PC-3 (cell line): ENCODE data around the gene ALKBH5. TPM values are rescaled to one million over a fixed set of nuclear protein-coding genes. Genes with fewer than 3 reads are reported as not detected.
A peak's percentile ranks its signal among the peaks of the same experiment; 100 is the strongest.

Experiments
- ATAC-seq: fragments of 200-7000 bp; cut with Tn5 transposase; 2 replicates; pipeline ENCODE4 v1.9.1; 2020; ENCODE audit warnings: mild to moderate bottlenecking, moderate library complexity
- BruUV-seq: library from RNA; stranded (reverse); fragments of 400-500 nt; replicated peaks from 2 replicates; lab custom pipeline; 2021; lab: Mats Ljungman, UMichigan
- CTCF ChIA-PET: fragments of 300-600 bp; sonication (Branson Sonifier 250); formaldehyde crosslinking; loops from one replicate; lab custom pipeline; 2022; ENCODE audit warnings: antibody characterized with exemption; lab: Charles Lee
- POLR2A ChIA-PET: fragments of 300-600 bp; sonication (Branson Sonifier 250); formaldehyde crosslinking; loops from one replicate; lab custom pipeline; 2022; ENCODE audit warnings: antibody characterized with exemption; ENCODE audit not compliant: unreplicated experiment; lab: Charles Lee
- DNase-seq: peaks from one replicate; pipeline ENCODE4 v3.0.0-alpha.2; 2015
- H2AFZ ChIP-seq: fragments of 300-600 bp; sonication (generic); 2 replicates; pipeline ENCODE4 v1.6.0; 2016; ENCODE audit warnings: antibody characterized with exemption, low read length
- H3F3A ChIP-seq: fragments of 300-600 bp; sonication (generic); one replicate; pipeline ENCODE4 v1.6.0; 2017; ENCODE audit warnings: antibody characterized with exemption, low read length, control low read depth, mild to moderate bottlenecking; ENCODE audit not compliant: unreplicated experiment
- H3K27ac ChIP-seq: fragments of 300-600 bp; sonication (generic); 2 replicates; pipeline ENCODE4 v1.5.1; 2016; ENCODE audit warnings: mild to moderate bottlenecking, low read length
- H3K27me3 ChIP-seq: fragments of 300-600 bp; sonication (generic); 2 replicates; pipeline ENCODE4 v1.6.1; 2016; ENCODE audit warnings: low read length, mixed read lengths
- H3K36me3 ChIP-seq: fragments of 300-600 bp; sonication (generic); 2 replicates; pipeline ENCODE4 v1.6.1; 2016; ENCODE audit warnings: low read depth, mixed run types, low read length, mixed read lengths
- H3K4me1 ChIP-seq: fragments of 300-600 bp; sonication (generic); 2 replicates; pipeline ENCODE4 v1.5.1; 2016; ENCODE audit warnings: low read length; ENCODE audit not compliant: insufficient read depth
- H3K4me2 ChIP-seq: fragments of 300-600 bp; sonication (generic); 2 replicates; pipeline ENCODE4 v1.6.0; 2016; ENCODE audit warnings: low read length
- H3K4me3 ChIP-seq: fragments of 300-600 bp; sonication (generic); 2 replicates; pipeline ENCODE4 v1.5.1; 2016; ENCODE audit warnings: mild to moderate bottlenecking, low read length, mixed read lengths
- H3K79me2 ChIP-seq: fragments of 300-600 bp; sonication (generic); 2 replicates; pipeline ENCODE4 v1.6.1; 2017; ENCODE audit warnings: low read length, mixed read lengths
- H3K9ac ChIP-seq: fragments of 300-600 bp; sonication (generic); 2 replicates; pipeline ENCODE4 v1.6.0; 2016; ENCODE audit warnings: mild to moderate bottlenecking, low read length
- H3K9me2 ChIP-seq: fragments of 300-600 bp; sonication (generic); replicated peaks from 2 replicates; pipeline ENCODE4 v1.6.1; 2016; ENCODE audit warnings: mixed run types, low read length, mixed read lengths
- H3K9me3 ChIP-seq: fragments of 300-600 bp; sonication (generic); 2 replicates; pipeline ENCODE4 v1.6.1; 2016; ENCODE audit warnings: low read length, mixed read lengths
- H4K20me1 ChIP-seq: fragments of 300-600 bp; sonication (generic); 2 replicates; pipeline ENCODE4 v1.6.1; 2016; ENCODE audit warnings: low read length, mixed read lengths
- CTCF ChIP-seq: fragments of 300-600 bp; sonication (generic); conservative IDR thresholded peaks from 2 replicates; pipeline ENCODE4 v1.5.1; 2017; ENCODE audit warnings: antibody characterized with exemption, low read depth, mild to moderate bottlenecking, low read length
- EZH2 ChIP-seq: fragments of 300-600 bp; sonication (generic); IDR thresholded peaks from one replicate; pipeline ENCODE4 v1.6.1; 2017; ENCODE audit warnings: antibody characterized with exemption, mild to moderate bottlenecking, low read length; ENCODE audit not compliant: unreplicated experiment
- EZH2phosphoT487 ChIP-seq: fragments of 300-600 bp; sonication (generic); IDR thresholded peaks from 2 replicates; pipeline ENCODE4 v1.6.1; 2018; ENCODE audit warnings: mild to moderate bottlenecking, antibody characterized with exemption, low read length, borderline replicate concordance
- intact Hi-C: fragments of 100-400 bp; cut with micrococcal nuclease; formaldehyde crosslinking; loops from 2 replicates; pipeline ENCODE4 v1.9.0; 2023
- total RNA-seq: library from RNA; depleted of rRNA; stranded (reverse); fragments of >200 nt; gene quantifications from 2 replicates; pipeline ENCODE4 v1.2.3, GENCODE V29; 2014

ALKBH5 gene
- total RNA-seq, 1 experiment from 2014 or later = 207 TPM

DNA sequence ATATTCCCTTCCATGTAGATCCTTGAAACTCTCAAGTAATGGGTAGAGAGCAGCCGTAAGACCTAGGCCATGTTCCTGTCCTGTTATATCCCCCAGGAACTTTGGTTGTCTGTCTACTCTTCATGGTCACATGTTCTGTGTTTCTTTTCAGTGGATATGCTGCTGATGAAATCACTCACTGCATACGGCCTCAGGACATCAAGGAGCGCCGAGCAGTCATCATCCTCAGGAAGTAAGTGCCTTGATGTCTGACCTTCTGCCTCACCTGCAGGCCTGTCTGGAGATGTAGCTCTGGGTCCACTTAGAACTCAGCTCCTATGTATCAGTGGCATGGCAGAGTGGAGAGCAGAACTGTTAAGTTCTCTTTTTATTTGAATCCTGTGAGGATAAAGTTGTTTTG is 11.2 kb downstream of the ALKBH5 start:
- Histone ChIP-seq H3K79me2 (peaks cover 98% of the 10 kb centered on the region), H3K9me3 (no peaks in the 10 kb centered on the region), H2AFZ (no peak overlapping the region), H3K4me2 (no peak overlapping the region), H3K9me2 (no peaks in the 10 kb centered on the region), H3K27ac (no peak overlapping the region), H3K36me3 (peaks cover 61% of the 10 kb centered on the region), H3K4me1 (peaks cover 3% of the 10 kb centered on the region; the same call in 1 of the 2 replicates), H4K20me1 (peaks cover 36% of the 10 kb centered on the region), H3K27me3 (no peaks in the 10 kb centered on the region), H3K9ac (no peak overlapping the region), H3F3A (no peaks in the 10 kb centered on the region), H3K4me3 (no peak overlapping the region)
- no peak for TF ChIP-seq EZH2phosphoT487
- TF ChIP-seq CTCF = no peak
- TF ChIP-seq EZH2 = no peak
- ATAC-seq (no peak), DNase-seq (no peak)
- POLR2A ChIA-PET = no interaction called here
- BruUV-seq = no TSS peak
- intact Hi-C loops = no loop called here
- CTCF ChIA-PET = no interaction called here

- CTCF ChIA-PET = no interaction called here
- H4K20me1 ChIP-seq = peaks cover 33% of the 10 kb centered on the region
Observed at GRCh38 chr17:18195246-18195645, 11.6 kb downstream of the ALKBH5 start.

More at GRCh38 chr17:18195246-18195645, 11.6 kb downstream of the ALKBH5 start:
- Histone ChIP-seq H3K4me2 (no peak overlapping the region), H3K36me3 (peaks cover 60% of the 10 kb centered on the region), H3K4me1 (peaks cover 3% of the 10 kb centered on the region; the same call in 1 of the 2 replicates), H3K4me3 (no peak overlapping the region), H3K9me3 (no peaks in the 10 kb centered on the region), H3K9ac (no peak overlapping the region), H2AFZ (no peak overlapping the region), H3F3A (no peaks in the 10 kb centered on the region), H3K79me2 (peaks cover 97% of the 10 kb centered on the region), H3K27ac (no peak overlapping the region), H3K27me3 (no peaks in the 10 kb centered on the region), H3K9me2 (no peaks in the 10 kb centered on the region)
- ATAC-seq (no peak), DNase-seq (no peak)
- intact Hi-C loops = no loop called here
- POLR2A ChIA-PET = no interaction called here
- no peak for TF ChIP-seq CTCF
- TF ChIP-seq EZH2phosphoT487 = no peak
- TF ChIP-seq EZH2 = no peak
- TSS peak; percentile 18 for BruUV-seq
